ENCODE measurements around the gene G6PC1.
"Not testable (repeated sequence)": the region's sequence is repeated elsewhere in the genome, so short reads cannot be mapped to it uniquely, and the experiment has no call there.

Gene G6PC1

GRCh38 chr17:42883802-42884558 lies 16.6 kb upstream of the G6PC1 start:
- TF ChIP-seq, protein P1, sequence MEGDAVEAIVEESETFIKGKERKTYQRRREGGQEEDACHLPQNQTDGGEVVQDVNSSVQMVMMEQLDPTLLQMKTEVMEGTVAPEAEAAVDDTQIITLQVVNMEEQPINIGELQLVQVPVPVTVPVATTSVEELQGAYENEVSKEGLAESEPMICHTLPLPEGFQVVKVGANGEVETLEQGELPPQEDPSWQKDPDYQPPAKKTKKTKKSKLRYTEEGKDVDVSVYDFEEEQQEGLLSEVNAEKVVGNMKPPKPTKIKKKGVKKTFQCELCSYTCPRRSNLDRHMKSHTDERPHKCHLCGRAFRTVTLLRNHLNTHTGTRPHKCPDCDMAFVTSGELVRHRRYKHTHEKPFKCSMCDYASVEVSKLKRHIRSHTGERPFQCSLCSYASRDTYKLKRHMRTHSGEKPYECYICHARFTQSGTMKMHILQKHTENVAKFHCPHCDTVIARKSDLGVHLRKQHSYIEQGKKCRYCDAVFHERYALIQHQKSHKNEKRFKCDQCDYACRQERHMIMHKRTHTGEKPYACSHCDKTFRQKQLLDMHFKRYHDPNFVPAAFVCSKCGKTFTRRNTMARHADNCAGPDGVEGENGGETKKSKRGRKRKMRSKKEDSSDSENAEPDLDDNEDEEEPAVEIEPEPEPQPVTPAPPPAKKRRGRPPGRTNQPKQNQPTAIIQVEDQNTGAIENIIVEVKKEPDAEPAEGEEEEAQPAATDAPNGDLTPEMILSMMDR (IDR thresholded peaks at IDR 0.05; ENCODE audit: low read depth, low read length, missing control alignments), result no peak
- no peak overlapping the region for H3K4me3 ChIP-seq (ENCODE audit: low read depth, low read length)
- no peak for DNase-seq (ENCODE audit: low read depth)

DNA sequence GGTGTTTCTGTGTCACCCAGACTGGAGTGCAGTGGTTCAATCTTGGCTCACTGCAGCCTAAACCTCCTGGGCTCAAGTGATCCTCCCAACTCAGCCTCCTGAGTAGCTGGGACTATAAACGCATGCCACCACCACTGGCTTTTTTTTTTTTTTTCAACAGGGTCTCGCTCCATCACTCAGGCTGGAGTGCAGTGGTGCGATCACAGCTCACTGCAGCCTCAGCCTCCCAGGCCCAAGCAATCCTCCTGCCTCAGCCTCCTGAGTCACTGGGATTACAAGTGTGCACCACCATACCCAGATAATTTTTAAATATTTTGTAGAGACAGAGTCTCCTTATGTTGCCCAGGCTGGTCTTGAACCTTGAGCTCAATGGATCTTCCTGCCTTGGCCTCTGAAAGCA lies 14.8 kb upstream of the G6PC1 start:
- DNase-seq (ENCODE audit: low read depth); H3K4me3 ChIP-seq (ENCODE audit: low read depth, low read length): not testable (repeated sequence)

DNA sequence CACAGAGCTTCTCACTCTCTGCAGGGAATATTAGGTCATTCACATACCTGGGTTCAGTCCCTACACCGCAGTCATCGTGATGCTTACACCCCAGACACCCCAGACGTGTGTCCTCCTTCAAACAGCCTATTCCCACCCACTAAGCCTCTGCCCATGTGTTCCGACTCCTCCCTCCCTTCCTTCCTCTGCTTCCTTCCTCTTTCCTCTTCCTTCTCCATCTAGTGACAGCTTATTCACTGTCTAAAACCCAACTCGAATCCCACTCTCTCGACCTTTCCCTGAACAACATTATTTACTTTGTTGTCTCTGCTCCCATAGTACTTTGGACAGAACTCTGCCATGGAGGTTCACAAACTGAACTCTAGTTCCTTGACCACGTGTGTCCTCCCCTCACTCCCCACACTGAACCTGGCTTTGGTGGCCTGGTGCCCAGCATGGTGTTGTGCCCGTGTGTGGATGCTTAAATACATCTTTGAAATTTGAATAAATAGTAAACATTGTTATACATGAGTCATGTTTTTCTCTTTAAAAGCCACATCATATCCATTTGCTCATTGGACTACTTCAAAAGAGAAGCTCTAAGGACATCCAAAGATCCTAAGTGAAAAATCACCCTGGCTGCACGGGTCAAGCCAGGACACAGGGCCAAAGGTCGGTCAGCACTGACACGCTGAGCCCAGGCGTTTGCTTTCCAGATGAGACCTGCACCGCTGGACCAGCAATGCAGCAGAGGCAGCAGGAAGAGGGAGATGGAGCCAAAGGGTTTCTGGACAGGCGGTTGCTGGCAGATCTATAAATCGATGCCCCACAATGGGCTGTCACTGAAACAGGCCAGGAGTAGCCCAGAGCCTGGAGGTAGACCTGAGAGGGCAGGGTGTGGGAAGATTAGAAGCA lies 14.1 kb upstream of the G6PC1 start:
- DNase-seq (ENCODE audit: low read depth), result no peak
- TF ChIP-seq, protein P1 (IDR thresholded peaks at IDR 0.05; ENCODE audit: low read depth, low read length, missing control alignments), result no peak
- H3K4me3 ChIP-seq (ENCODE audit: low read depth, low read length), result no peak overlapping the region

GRCh38 chr17:42889809-42890208 lies 10.8 kb upstream of the G6PC1 start:
- no peak overlapping the region for H3K4me3 ChIP-seq (ENCODE audit: low read depth, low read length)
- DNase-seq (ENCODE audit: low read depth), result no peak
- TF ChIP-seq, protein P1 (IDR thresholded peaks at IDR 0.05; ENCODE audit: low read depth, low read length, missing control alignments), result no peak

DNA sequence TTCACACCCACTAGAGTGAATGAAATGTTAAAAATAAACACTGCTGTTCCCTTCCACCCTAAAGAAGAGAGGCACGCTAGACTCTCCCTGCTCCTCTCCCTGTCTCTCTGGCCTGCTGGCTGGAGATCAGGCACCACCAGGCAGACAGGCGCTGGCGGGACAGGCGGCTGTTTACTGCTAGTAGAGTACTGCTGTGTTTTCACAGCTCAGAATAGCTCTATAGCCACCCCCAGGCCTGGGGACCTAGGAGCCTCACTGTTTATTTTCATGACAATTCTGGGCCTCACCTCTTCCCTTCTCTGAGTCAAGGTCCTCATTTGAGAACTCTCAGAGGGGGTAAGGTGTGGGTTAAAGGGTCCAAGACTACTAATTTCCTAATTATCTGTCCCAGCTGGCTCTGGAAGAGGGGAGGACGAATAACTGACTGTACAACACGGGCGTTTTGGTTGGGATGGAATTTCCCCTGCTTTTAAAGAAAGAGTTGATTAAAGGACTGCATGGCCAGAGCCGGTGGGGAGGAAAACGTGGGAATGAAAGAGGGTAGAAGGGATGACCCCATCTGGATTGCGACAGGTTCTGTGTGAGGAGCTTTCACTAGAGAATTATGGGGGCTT lies 9.0 kb upstream of the G6PC1 start:
- DNase-seq (ENCODE audit: low read depth), result no peak
- TF ChIP-seq, protein P1 (IDR thresholded peaks at IDR 0.05; ENCODE audit: low read depth, low read length, missing control alignments), result no peak
- H3K4me3 ChIP-seq (ENCODE audit: low read depth, low read length), result no peak overlapping the region

DNA sequence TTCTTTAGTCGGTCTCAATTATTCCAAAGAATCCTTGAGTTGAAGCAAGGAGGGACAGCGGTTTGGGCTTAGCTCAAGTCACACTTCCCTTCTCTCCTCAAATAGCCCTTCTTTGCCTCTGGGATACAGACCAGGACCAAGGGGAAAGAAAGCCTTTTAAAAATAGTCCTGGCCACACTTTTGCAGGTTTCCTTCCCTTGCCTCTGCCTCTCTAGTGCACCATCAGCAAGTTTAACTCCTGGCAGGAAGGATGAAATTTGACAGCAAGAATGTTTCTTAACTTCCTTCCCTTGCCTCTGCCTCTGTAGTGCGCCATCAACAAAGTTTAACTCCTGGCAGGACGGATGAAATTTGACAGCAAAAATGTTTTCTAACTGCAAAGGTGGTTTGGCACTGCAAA lies 7.2 kb upstream of the G6PC1 start:
- no peak for DNase-seq (ENCODE audit: low read depth)
- TF ChIP-seq, protein P1 (IDR thresholded peaks at IDR 0.05; ENCODE audit: low read depth, low read length, missing control alignments), result no peak
- no peak overlapping the region for H3K4me3 ChIP-seq (ENCODE audit: low read depth, low read length)

Data from GM12864 (cell line).